Activated CD4-positive, alpha-beta T cell treated with anti-CD3 and anti-CD28 coated beads for 36 hours (primary cell): ENCODE measurements around the gene TPBGL. TPM values are rescaled to one million over a fixed set of nuclear protein-coding genes. Genes with fewer than 3 reads are reported as not detected.

Experiments
- ATAC-seq: fragments of 200-7000 bp; cut with Tn5 transposase; one replicate; pipeline ENCODE4 v1.10.0; 2021; ENCODE audit warnings: mild to moderate bottlenecking, moderate library complexity
- CTCF ChIA-PET: fragments of 350-600 bp; sonication (Branson Sonifier 250); formaldehyde crosslinking; loops from one replicate; lab custom pipeline; 2021; ENCODE audit warnings: antibody characterized with exemption; lab: Charles Lee
- POLR2A ChIA-PET: fragments of 350-600 bp; sonication (Branson Sonifier 250); formaldehyde crosslinking; loops from one replicate; lab custom pipeline; 2021; ENCODE audit warnings: antibody characterized with exemption, inconsistent platforms; lab: Charles Lee
- DNase-seq: peaks from one replicate; pipeline ENCODE4 v3.0.0-alpha.2; 2020
- H3K27ac Mint-ChIP-seq: one replicate; pipeline ENCODE4 v1.8.0; 2021; ENCODE audit warnings: mixed read lengths
- H3K27me3 Mint-ChIP-seq: one replicate; pipeline ENCODE4 v1.8.0; 2021; ENCODE audit warnings: mixed read lengths
- H3K36me3 Mint-ChIP-seq: one replicate; pipeline ENCODE4 v1.8.0; 2021; ENCODE audit warnings: low read depth, mixed read lengths
- H3K4me1 Mint-ChIP-seq: one replicate; pipeline ENCODE4 v1.8.0; 2021; ENCODE audit warnings: mixed read lengths
- H3K4me3 Mint-ChIP-seq: one replicate; pipeline ENCODE4 v1.8.0; 2021; ENCODE audit warnings: mild to moderate bottlenecking, moderate library complexity, mixed read lengths
- H3K9me3 Mint-ChIP-seq: one replicate; pipeline ENCODE4 v1.8.0; 2021; ENCODE audit warnings: low read depth, mixed read lengths
- intact Hi-C, 2 experiments: fragments of 100-400 bp; cut with DNase I in 1 of 2; cut with micrococcal nuclease in 1 of 2; formaldehyde crosslinking; loops; one replicate each; pipeline versions ENCODE4 v1.14.2 to v1.15.1; 2022 to 2024; cut with DNase I, micrococcal nuclease
- total RNA-seq, 2 experiments: library from RNA; stranded (reverse); gene quantifications; one replicate each; pipeline ENCODE4 v1.2.3, GENCODE V29; 2021

The TPBGL gene
- total RNA-seq, 2 experiments from 2014 or later = 0.18 to 0.21 TPM

- no peak overlapping the region for H3K4me3 Mint-ChIP-seq
- intact Hi-C loops = loop anchor here (1.0 to 2.0 kb wide), 4 partner anchors 45 to 252 kb away; no protein-coding TSS in a partner anchor
- ChIA-PET CTCF (interaction anchor here (0.6 to 12.1 kb wide), 20 partner anchors 9 to 253 kb away, joined by 3 to 279 read pairs (median 6); no protein-coding TSS in a partner anchor), POLR2A (no interaction called here)
- H3K4me1 Mint-ChIP-seq = peaks cover 28% of the 10 kb centered on the region
- H3K9me3 Mint-ChIP-seq = no peaks in the 10 kb centered on the region
- no peak for DNase-seq
- peaks cover 8% of the 10 kb centered on the region for H3K36me3 Mint-ChIP-seq
- H3K27me3 Mint-ChIP-seq = no peaks in the 10 kb centered on the region
- ATAC-seq = no peak
- H3K27ac Mint-ChIP-seq = no peak overlapping the region
Measured at GRCh38 chr11:75280770-75281468, 40.3 kb downstream of the TPBGL start.

DNA sequence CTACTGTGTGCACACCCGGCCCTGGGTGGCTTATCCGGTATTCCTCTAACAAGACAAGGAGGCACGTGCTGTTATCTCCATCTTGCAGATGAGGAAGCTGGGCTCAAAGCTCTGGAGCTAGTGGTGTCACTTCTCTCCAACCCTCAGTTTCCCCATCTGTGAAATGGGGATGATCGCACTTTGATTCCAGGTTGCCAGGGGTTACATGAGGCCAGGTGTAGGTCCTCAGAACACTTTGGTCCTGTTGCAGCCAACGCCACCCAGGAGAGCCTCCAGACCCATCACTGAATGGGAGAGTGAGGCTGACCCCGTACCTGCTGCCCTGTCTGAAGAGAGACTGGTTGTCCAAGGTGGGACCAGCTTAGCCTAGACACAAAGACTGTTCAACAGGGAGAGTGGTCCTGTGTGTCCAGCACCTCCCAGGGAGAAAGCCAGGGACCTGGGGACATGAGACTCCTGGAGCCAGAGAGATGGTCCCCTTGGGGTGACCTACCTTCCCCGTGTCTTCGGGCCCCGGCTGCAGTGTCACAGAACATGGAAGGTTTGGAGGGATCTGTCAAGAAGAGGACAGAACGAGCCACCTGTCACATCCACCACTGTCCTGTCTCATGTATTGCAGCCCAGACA lies 41.0 kb downstream of the TPBGL start:
- ATAC-seq (no peak), DNase-seq (no peak)
- CTCF ChIA-PET = interaction anchor here (0.8 to 12.1 kb wide), 5 partner anchors 11 to 134 kb away, joined by 3 to 279 read pairs (median 12); no protein-coding TSS in a partner anchor
- Mint-ChIP-seq H3K4me3 (no peak overlapping the region), H3K27me3 (no peaks in the 10 kb centered on the region), H3K36me3 (peaks cover 6% of the 10 kb centered on the region), H3K9me3 (no peaks in the 10 kb centered on the region), H3K27ac (no peak overlapping the region), H3K4me1 (peaks cover 21% of the 10 kb centered on the region)
- POLR2A ChIA-PET = no interaction called here
- intact Hi-C loops = loop anchor here (2.0 kb wide), 2 partner anchors 45 to 251 kb away; no protein-coding TSS in a partner anchor

GRCh38 chr11:75283391-75283931 lies 42.9 kb downstream of the TPBGL start:
- ChIA-PET POLR2A (no interaction called here), CTCF (interaction anchor here (0.6 to 12.1 kb wide), 4 partner anchors 14 to 249 kb away, joined by 3 to 279 read pairs (median 3); no protein-coding TSS in a partner anchor)
- ATAC-seq = no peak
- H3K27me3 Mint-ChIP-seq = no peaks in the 10 kb centered on the region
- H3K36me3 Mint-ChIP-seq = peaks cover 6% of the 10 kb centered on the region
- DNase-seq = no peak
- H3K9me3 Mint-ChIP-seq = no peaks in the 10 kb centered on the region
- intact Hi-C loops = no loop called here
- no peak overlapping the region for H3K4me3 Mint-ChIP-seq
- no peak overlapping the region for H3K27ac Mint-ChIP-seq
- H3K4me1 Mint-ChIP-seq = peaks cover 10% of the 10 kb centered on the region

DNA sequence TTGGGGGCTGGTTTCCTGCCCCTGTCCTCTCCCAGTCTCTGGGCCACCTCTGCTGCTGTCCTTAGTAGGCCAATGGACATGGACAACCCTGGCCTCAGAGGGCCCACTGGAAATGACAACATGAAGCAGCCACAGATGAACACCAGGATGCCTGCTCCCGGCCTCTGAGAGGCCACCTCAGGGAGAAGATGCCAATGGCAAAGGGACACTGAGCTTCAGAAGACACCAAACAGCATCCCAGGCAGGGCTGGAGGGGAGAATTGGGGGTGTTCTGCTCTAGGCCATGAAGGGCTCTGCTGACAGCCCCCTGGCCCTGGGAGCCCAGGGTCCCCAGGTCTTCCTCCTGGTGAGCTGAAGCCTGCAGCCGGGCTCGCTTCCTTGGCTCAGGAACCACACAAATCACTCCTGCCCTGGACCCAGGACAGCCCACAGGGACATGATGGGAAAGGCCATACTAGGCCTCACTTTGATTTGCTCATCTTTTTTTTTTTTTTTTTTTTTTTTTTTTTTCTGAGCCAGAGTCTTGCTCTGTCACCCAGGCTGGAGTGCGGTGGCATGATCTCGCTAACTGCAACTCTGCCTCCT lies 45.3 kb downstream of the TPBGL start:
- ATAC-seq (no peak), DNase-seq (no peak)
- ChIA-PET CTCF (interaction anchor here (1.6 to 12.1 kb wide), 2 partner anchors 10 to 99 kb away, joined by 4 to 279 read pairs; no protein-coding TSS in a partner anchor), POLR2A (no interaction called here)
- Mint-ChIP-seq H3K4me1 (no peaks in the 10 kb centered on the region), H3K4me3 (no peak overlapping the region), H3K9me3 (no peaks in the 10 kb centered on the region), H3K27me3 (no peaks in the 10 kb centered on the region), H3K27ac (no peak overlapping the region), H3K36me3 (no peaks in the 10 kb centered on the region)
- intact Hi-C loops = no loop called here

DNA sequence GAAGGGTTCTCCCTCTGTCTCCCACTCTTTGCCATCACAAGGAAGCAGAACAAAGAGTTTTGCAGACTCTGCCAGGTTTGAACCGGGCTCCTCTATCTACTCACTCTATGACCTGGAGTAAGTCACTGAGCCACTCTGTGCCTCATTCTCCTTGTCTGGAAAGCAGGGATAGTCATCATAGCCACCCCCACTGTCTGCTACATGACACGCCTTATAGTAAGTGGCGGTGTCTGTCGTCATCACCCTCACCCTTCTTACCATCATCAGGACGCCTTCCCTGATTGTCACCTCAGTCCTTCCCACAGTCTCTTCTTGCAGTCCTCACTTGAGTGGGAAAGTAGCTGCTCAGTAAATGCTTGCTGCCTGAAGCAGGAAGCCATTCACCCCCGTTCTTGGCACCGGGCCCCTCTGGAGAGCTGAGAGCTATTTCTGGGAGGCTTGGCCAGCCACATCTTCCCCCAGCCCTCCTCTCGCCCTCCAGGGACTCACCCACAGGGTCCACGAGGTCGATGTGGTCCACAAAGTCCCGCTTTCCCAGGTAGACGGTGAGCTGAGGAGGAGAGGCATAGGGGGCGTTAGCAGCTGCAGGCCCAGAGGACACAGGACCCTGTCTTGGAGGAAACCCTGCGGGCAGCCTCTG lies 46.4 kb downstream of the TPBGL start:
- DNase-seq (no peak), ATAC-seq (peak; percentile 30)
- no peaks in the 10 kb centered on the region for H3K9me3 Mint-ChIP-seq
- ChIA-PET POLR2A (interaction anchor here (0.6 kb wide), 1 partner anchor 937 kb away, joined by 3 read pairs; no protein-coding TSS in a partner anchor), CTCF (no interaction called here)
- no peaks in the 10 kb centered on the region for H3K4me1 Mint-ChIP-seq
- no peaks in the 10 kb centered on the region for H3K36me3 Mint-ChIP-seq
- no peak overlapping the region for H3K4me3 Mint-ChIP-seq
- H3K27ac Mint-ChIP-seq = no peak overlapping the region
- H3K27me3 Mint-ChIP-seq = no peaks in the 10 kb centered on the region
- intact Hi-C loops = no loop called here

GRCh38 chr11:75287579-75287978 lies 47.0 kb downstream of the TPBGL start:
- H3K4me3 Mint-ChIP-seq = no peak overlapping the region
- ATAC-seq = no peak
- ChIA-PET CTCF (interaction anchor here (1.0 to 1.5 kb wide), 2 partner anchors 8 to 100 kb away, joined by 3 to 6 read pairs; no protein-coding TSS in a partner anchor), POLR2A (interaction anchor here (0.6 kb wide), 1 partner anchor 938 kb away, joined by 3 read pairs; no protein-coding TSS in a partner anchor)
- DNase-seq = no peak
- H3K27ac Mint-ChIP-seq = peak overlapping the region; percentile 21
- intact Hi-C loops = no loop called here
- no peaks in the 10 kb centered on the region for H3K36me3 Mint-ChIP-seq
- no peaks in the 10 kb centered on the region for H3K27me3 Mint-ChIP-seq
- no peaks in the 10 kb centered on the region for H3K4me1 Mint-ChIP-seq
- H3K9me3 Mint-ChIP-seq = no peaks in the 10 kb centered on the region

GRCh38 chr11:75289511-75289760 lies 48.9 kb downstream of the TPBGL start:
- ChIA-PET CTCF (interaction anchor here (0.6 to 1.5 kb wide), 2 partner anchors 94 to 175 kb away, joined by 3 to 4 read pairs; no protein-coding TSS in a partner anchor), POLR2A (no interaction called here)
- intact Hi-C loops = no loop called here
- no peaks in the 10 kb centered on the region for H3K27me3 Mint-ChIP-seq
- DNase-seq = no peak
- no peaks in the 10 kb centered on the region for H3K36me3 Mint-ChIP-seq
- no peak for ATAC-seq
- H3K9me3 Mint-ChIP-seq = no peaks in the 10 kb centered on the region
- H3K4me3 Mint-ChIP-seq = no peak overlapping the region
- H3K4me1 Mint-ChIP-seq = peaks cover 10% of the 10 kb centered on the region
- no peak overlapping the region for H3K27ac Mint-ChIP-seq

DNA sequence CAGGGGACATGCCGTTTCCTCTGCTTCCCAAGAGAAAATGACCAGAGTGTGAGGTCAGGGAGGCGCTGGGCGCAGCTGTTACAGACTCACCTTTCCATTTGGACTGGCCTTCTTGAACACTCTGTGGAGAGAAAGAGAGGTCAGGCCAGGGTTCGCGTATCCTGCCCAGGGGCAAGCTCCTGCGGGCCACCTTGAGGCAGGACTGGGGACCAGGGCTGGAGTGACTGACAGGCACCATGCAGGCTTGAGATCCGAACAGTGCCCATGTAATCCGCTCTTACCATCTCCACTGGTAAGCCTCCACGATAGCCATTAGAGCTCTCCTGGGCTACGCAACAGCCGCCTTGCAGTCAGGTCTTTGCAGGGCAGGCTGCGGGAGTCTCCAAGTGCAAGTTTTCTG lies 49.3 kb downstream of the TPBGL start:
- Mint-ChIP-seq H3K27ac (no peak overlapping the region), H3K27me3 (no peaks in the 10 kb centered on the region), H3K9me3 (no peaks in the 10 kb centered on the region), H3K4me3 (no peak overlapping the region), H3K4me1 (peaks cover 10% of the 10 kb centered on the region), H3K36me3 (no peaks in the 10 kb centered on the region)
- POLR2A ChIA-PET = no interaction called here
- CTCF ChIA-PET = interaction anchor here (0.6 to 1.5 kb wide), 5 partner anchors 10 to 1183 kb away, joined by 3 to 6 read pairs (median 3); no protein-coding TSS in a partner anchor
- DNase-seq (no peak), ATAC-seq (no peak)
- intact Hi-C loops = no loop called here

GRCh38 chr11:75291741-75292140 lies 51.2 kb downstream of the TPBGL start:
- H3K27ac Mint-ChIP-seq = no peak overlapping the region
- no peak overlapping the region for H3K4me3 Mint-ChIP-seq
- ATAC-seq (no peak), DNase-seq (no peak)
- intact Hi-C loops = no loop called here
- H3K27me3 Mint-ChIP-seq = no peaks in the 10 kb centered on the region
- peaks cover 6% of the 10 kb centered on the region for H3K36me3 Mint-ChIP-seq
- CTCF ChIA-PET = interaction anchor here (0.9 to 2.1 kb wide), 3 partner anchors 11 to 97 kb away, joined by 3 to 12 read pairs (median 7); no protein-coding TSS in a partner anchor
- no peaks in the 10 kb centered on the region for H3K9me3 Mint-ChIP-seq
- H3K4me1 Mint-ChIP-seq = peaks cover 10% of the 10 kb centered on the region
- POLR2A ChIA-PET = no interaction called here

DNA sequence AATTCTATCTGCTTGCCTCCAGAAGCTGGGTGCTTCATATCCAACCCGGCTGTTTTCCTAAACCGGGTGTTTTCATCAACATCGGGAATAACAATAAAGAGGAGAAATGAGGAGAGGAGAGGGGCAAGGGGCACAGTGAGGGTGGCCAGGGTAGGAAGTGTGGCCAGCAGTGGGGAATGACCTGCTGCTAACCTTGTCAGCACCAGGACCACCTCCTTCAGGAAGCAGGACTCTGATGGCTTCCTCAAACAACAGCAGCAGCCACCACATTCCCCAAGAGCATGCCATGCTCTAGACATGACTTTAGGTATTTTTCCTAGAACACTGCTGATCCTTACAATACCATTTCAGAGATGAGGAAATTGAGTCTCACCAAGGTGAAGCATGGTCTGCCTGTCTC lies 52.4 kb downstream of the TPBGL start:
- ChIA-PET CTCF (interaction anchor here (0.7 to 2.1 kb wide), 4 partner anchors 13 to 96 kb away, joined by 3 to 12 read pairs (median 6); no protein-coding TSS in a partner anchor), POLR2A (no interaction called here)
- no peaks in the 10 kb centered on the region for H3K9me3 Mint-ChIP-seq
- peaks cover 10% of the 10 kb centered on the region for H3K4me1 Mint-ChIP-seq
- no peak overlapping the region for H3K4me3 Mint-ChIP-seq
- DNase-seq = no peak
- no peak overlapping the region for H3K27ac Mint-ChIP-seq
- ATAC-seq = no peak
- no peaks in the 10 kb centered on the region for H3K27me3 Mint-ChIP-seq
- intact Hi-C loops = no loop called here
- H3K36me3 Mint-ChIP-seq = peaks cover 6% of the 10 kb centered on the region
